Measurements from ENCODE around the gene ZNF212. TPM values are rescaled to one million over a fixed set of nuclear protein-coding genes. Genes with fewer than 3 reads are reported as not detected.

ZNF212 gene
- total and polyA plus RNA-seq, 12 donors: 3.6 to 5.9 (median 4.8) TPM

GRCh38 chr7:149256568-149256967 is 17.1 kb downstream of the ZNF212 start:
- DNase-seq (no peak), ATAC-seq (no peak)
- H3K4me1 ChIP-seq: peaks cover 0 to 7% (median 0%) of the 10 kb centered on the region in 9 donors
- H3K4me3 ChIP-seq: no peak overlapping the region
- H3K9me3 ChIP-seq: no peaks in the 10 kb centered on the region
- intact Hi-C loops (cut with DNase I): loop anchor here in 2 of 10 donors (10.0 kb wide), 2 partner anchors 168 to 248 kb away; no protein-coding TSS in a partner anchor
- H3K27me3 ChIP-seq: no peaks in the 10 kb centered on the region
- no peak for TF ChIP-seq CTCF (IDR thresholded peaks at IDR 0.05)
- H3K36me3 ChIP-seq: peaks cover 0 to 54% (median 31%) of the 10 kb centered on the region in 9 donors
- H3K27ac ChIP-seq: no peak overlapping the region
- 92 to 96% methylated on average over 4 of the region's 4 CpGs for WGBS, 2 donors

- WGBS, 2 donors: 90 to 95% methylated on average over 2 of the region's 2 CpGs
- Histone ChIP-seq H3K27ac (no peak overlapping the region), H3K4me3 (no peak overlapping the region), H3K9me3 (no peaks in the 10 kb centered on the region), H3K4me1 (peaks cover 0 to 9% (median 0%) of the 10 kb centered on the region in 9 donors), H3K36me3 (peaks cover 0 to 48% (median 29%) of the 10 kb centered on the region in 9 donors), H3K27me3 (no peaks in the 10 kb centered on the region)
- intact Hi-C loops (cut with DNase I): loop anchor here in 2 of 10 donors (10.0 kb wide), 2 partner anchors 168 to 248 kb away; no protein-coding TSS in a partner anchor
- no peak for ATAC-seq
- no peak for TF ChIP-seq CTCF (IDR thresholded peaks at IDR 0.05)
- DNase-seq: no peak
Measured at GRCh38 chr7:149257146-149257545, 17.7 kb downstream of the ZNF212 start.

- ATAC-seq: peak in 7 of 8 donors; percentile 2 to 31 (median 15)
- WGBS, 2 donors: 8 to 14% methylated on average over 16 of the region's 16 CpGs
Measured at GRCh38 chr7:149261316-149261828, 21.9 kb downstream of the ZNF212 start.

More at GRCh38 chr7:149261316-149261828, 21.9 kb downstream of the ZNF212 start:
- H3K27ac ChIP-seq: peak overlapping the region; percentile 64 to 97 (median 90)
- peaks cover 0 to 20% (median 2%) of the 10 kb centered on the region in 9 donors for H3K36me3 ChIP-seq
- DNase-seq: peak in 1 of 2 donors; percentile 14
- H3K4me1 ChIP-seq: peaks cover 0 to 28% (median 16%) of the 10 kb centered on the region in 9 donors
- no peak for TF ChIP-seq CTCF (IDR thresholded peaks at IDR 0.05)
- H3K4me3 ChIP-seq: peak overlapping the region; percentile 7 to 64 (median 60)
- intact Hi-C loops (cut with DNase I): loop anchor here in 3 of 10 donors (5.0 to 10.0 kb wide), 4 partner anchors 161 to 363 kb away; partner anchors contain the start of gene ZNF746 (in 2 of the 3)
- no peaks in the 10 kb centered on the region for H3K9me3 ChIP-seq
- no peaks in the 10 kb centered on the region for H3K27me3 ChIP-seq

All from heart right ventricle (tissue), 16 donors.